HG03460 (cell line): ENCODE data around the gene MRM3.
"Not testable (repeated sequence)": the region's sequence is repeated elsewhere in the genome, so short reads cannot be mapped to it uniquely, and the experiment has no call there.

ENCODE experiments used
- ATAC-seq: cut with Tn5 transposase; IDR thresholded peaks from one replicate; pipeline ENCODE4 v1.9.1; 2021; ENCODE audit not compliant: unreplicated experiment

MRM3 gene

GRCh38 chr17:814371-814770 is 32.2 kb downstream of the MRM3 start:
- ATAC-seq = no peak

GRCh38 chr17:819251-819650 is 37.1 kb downstream of the MRM3 start:
- ATAC-seq = no peak

- no peak for ATAC-seq
Measured at GRCh38 chr17:823501-823902, 41.3 kb downstream of the MRM3 start.

- no peak for ATAC-seq
Measured at GRCh38 chr17:824378-824777, 42.2 kb downstream of the MRM3 start.

- ATAC-seq = no peak
Measured at GRCh38 chr17:825216-825615, 43.1 kb downstream of the MRM3 start.

GRCh38 chr17:826778-827177 is 44.6 kb downstream of the MRM3 start:
- no peak for ATAC-seq

- ATAC-seq = no peak
Measured at GRCh38 chr17:828761-829160, 46.6 kb downstream of the MRM3 start.

GRCh38 chr17:829614-830013 is 47.5 kb downstream of the MRM3 start:
- ATAC-seq = not testable (repeated sequence)

GRCh38 chr17:830381-830780 is 48.2 kb downstream of the MRM3 start:
- ATAC-seq = no peak

- ATAC-seq = no peak
Measured at GRCh38 chr17:830950-831349, 48.8 kb downstream of the MRM3 start.

GRCh38 chr17:834136-834535 is 52.0 kb downstream of the MRM3 start:
- no peak for ATAC-seq

- no peak for ATAC-seq
Measured at GRCh38 chr17:835263-835662, 53.1 kb downstream of the MRM3 start.

GRCh38 chr17:835721-836120 is 53.6 kb downstream of the MRM3 start:
- ATAC-seq = not testable (repeated sequence)

GRCh38 chr17:836151-836550 is 54.0 kb downstream of the MRM3 start:
- ATAC-seq = no peak

- no peak for ATAC-seq
Measured at GRCh38 chr17:838486-838885, 56.3 kb downstream of the MRM3 start.

- ATAC-seq = no peak
Measured at GRCh38 chr17:841313-841712, 59.2 kb downstream of the MRM3 start.
